Neuronal stem cell (in vitro differentiated cells): ENCODE measurements around the gene B4GALT1.
"Not testable (repeated sequence)": the region's sequence is repeated elsewhere in the genome, so short reads cannot be mapped to it uniquely, and the experiment has no call there.

Experiments
- DNase-seq: peaks from one replicate; pipeline ENCODE4 v3.0.0-alpha.2; 2013; ENCODE audit warnings: low spot score
- H2AFZ ChIP-seq: one replicate; pipeline ENCODE4 v1.6.1; 2013; ENCODE audit warnings: mild to moderate bottlenecking, low read length, inconsistent platforms
- H2AK5ac ChIP-seq: 2 replicates; pipeline ENCODE4 v1.6.1; 2013; ENCODE audit warnings: low read depth, mild to moderate bottlenecking, inconsistent platforms, low read length, moderate library complexity, mixed read lengths
- H2BK120ac ChIP-seq: 2 replicates; pipeline ENCODE4 v1.6.1; 2013; ENCODE audit warnings: low read depth, mild to moderate bottlenecking, inconsistent platforms, low read length, moderate library complexity, mixed read lengths
- H2BK12ac ChIP-seq: one replicate; pipeline ENCODE4 v1.6.1; 2013; ENCODE audit warnings: low read length, inconsistent platforms
- H2BK15ac ChIP-seq: 2 replicates; pipeline ENCODE4 v1.6.1; 2013; ENCODE audit warnings: mild to moderate bottlenecking, low read length, inconsistent platforms, mixed read lengths
- H2BK5ac ChIP-seq: one replicate; pipeline ENCODE4 v1.6.1; 2013; ENCODE audit warnings: inconsistent platforms, mild to moderate bottlenecking, low read length, moderate library complexity
- H3K14ac ChIP-seq: one replicate; pipeline ENCODE4 v1.6.1; 2013; ENCODE audit warnings: low read length, inconsistent platforms
- H3K18ac ChIP-seq: 2 replicates; pipeline ENCODE4 v1.6.1; 2013; ENCODE audit warnings: low read length, inconsistent platforms
- H3K23ac ChIP-seq: 2 replicates; pipeline ENCODE4 v1.6.1; 2013; ENCODE audit warnings: low read depth, mild to moderate bottlenecking, mixed read lengths, low read length, inconsistent platforms; ENCODE audit not compliant: poor library complexity
- H3K27ac ChIP-seq: replicated peaks from 3 replicates; pipeline ENCODE4 v1.5.1; 2013; ENCODE audit warnings: low read length, inconsistent platforms
- H3K27me3 ChIP-seq, 3 experiments: 2 replicates each; pipeline ENCODE4 v1.6.1; 2013; ENCODE audit warnings: low read length in 3 of 3, mild to moderate bottlenecking in 2 of 3, inconsistent platforms in 1 of 3, low read depth in 1 of 3, mixed read lengths in 1 of 3, moderate library complexity in 1 of 3; ENCODE audit not compliant: control insufficient read depth in 3 of 3, insufficient read depth in 3 of 3
- H3K36me3 ChIP-seq, 2 donors: replicated peaks in 1 of 2; 2 replicates each; pipeline ENCODE4 v1.6.1; 2013; ENCODE audit warnings: low read length in 2 of 2; ENCODE audit not compliant: control insufficient read depth in 2 of 2, insufficient read depth in 2 of 2
- H3K4ac ChIP-seq: 2 replicates; pipeline ENCODE4 v1.6.1; 2013; ENCODE audit warnings: inconsistent platforms, mild to moderate bottlenecking, low read length, moderate library complexity
- H3K4me1 ChIP-seq, 2 donors: 1 replicate in 1 of 2; 2 replicates in 1 of 2; pipeline ENCODE4 v1.6.1; 2013; ENCODE audit warnings: low read length in 2 of 2, low read depth in 1 of 2; ENCODE audit not compliant: control insufficient read depth in 2 of 2, insufficient read depth in 1 of 2
- H3K4me2 ChIP-seq: one replicate; pipeline ENCODE4 v1.6.1; 2013; ENCODE audit warnings: mild to moderate bottlenecking, low read length, inconsistent platforms; ENCODE audit not compliant: insufficient read depth, poor library complexity, severe bottlenecking
- H3K4me3 ChIP-seq, 2 donors: 2 replicates each; pipeline ENCODE4 v1.5.1; 2013; ENCODE audit warnings: low read length in 2 of 2, mild to moderate bottlenecking in 2 of 2, inconsistent platforms in 1 of 2, moderate library complexity in 1 of 2
- H3K79me1 ChIP-seq: one replicate; pipeline ENCODE4 v1.6.1; 2013; ENCODE audit warnings: low read depth, mild to moderate bottlenecking, inconsistent platforms, low read length, moderate library complexity
- H3K9ac ChIP-seq: one replicate; pipeline ENCODE4 v1.6.1; 2013; ENCODE audit warnings: mild to moderate bottlenecking, low read depth, low read length, inconsistent platforms; ENCODE audit not compliant: poor library complexity
- H3K9me3 ChIP-seq, 2 donors: replicated peaks in 1 of 2; 2 replicates each; pipeline versions ENCODE3 to v1.6.1; 2013; ENCODE audit warnings: low read length in 2 of 2, mild to moderate bottlenecking in 2 of 2, inconsistent platforms in 1 of 2, low read depth in 1 of 2, mixed read lengths in 1 of 2, moderate library complexity in 1 of 2; ENCODE audit not compliant: control insufficient read depth in 2 of 2, insufficient read depth in 1 of 2
- H4K8ac ChIP-seq: one replicate; pipeline ENCODE4 v1.6.1; 2013; ENCODE audit warnings: low read depth, mild to moderate bottlenecking, inconsistent platforms, low read length, moderate library complexity
- H4K91ac ChIP-seq: one replicate; pipeline ENCODE4 v1.6.1; 2013; ENCODE audit warnings: low read length, low read depth, mild to moderate bottlenecking, inconsistent platforms; ENCODE audit not compliant: poor library complexity
- WGBS, 2 donors: extraction: QIAGEN DNeasy Blood & Tissue Kit; methylation state at CpG; one replicate each; pipeline ENCODE4 v1.1.7; 2013; ENCODE audit warnings: missing lambda C conversion rate in 2 of 2, mixed read lengths in 1 of 2; ENCODE audit not compliant: insufficient read length in 2 of 2, insufficient replicate concordance in 1 of 2; ENCODE audit errors: extremely low coverage in 2 of 2; 5-methylcytosine and 5-hydroxymethylcytosine counted together

B4GALT1 gene

GRCh38 chr9:33161011-33161588 is 6.0 kb downstream of the B4GALT1 start:
- Histone ChIP-seq H3K27me3 (peaks cover 0 to 2% (median 0%) of the 10 kb centered on the region in 3 experiments), H3K4ac (no peak overlapping the region), H2BK120ac (no peak overlapping the region), H3K4me2 (no peak overlapping the region), H3K4me1 (peaks cover 30 to 55% of the 10 kb centered on the region in 2 donors), H3K14ac (no peak overlapping the region), H2BK12ac (no peak overlapping the region), H3K27ac (no peak overlapping the region), H3K23ac (no peak overlapping the region), H2AFZ (peak overlapping the region; percentile 2), H2AK5ac (no peak overlapping the region), H3K9me3 (no peaks in the 10 kb centered on the region), H2BK15ac (no peak overlapping the region), H3K18ac (peak overlapping the region; percentile 79), H3K79me1 (no peaks in the 10 kb centered on the region), H3K4me3 (no peak overlapping the region), H4K8ac (no peak overlapping the region), H2BK5ac (no peak overlapping the region), H4K91ac (no peak overlapping the region), H3K36me3 (no peaks in the 10 kb centered on the region), H3K9ac (no peak overlapping the region)
- WGBS, 2 donors, result no CpG with 5 or more reads among the region's 6 CpGs
- peak; percentile 40 for DNase-seq

DNA sequence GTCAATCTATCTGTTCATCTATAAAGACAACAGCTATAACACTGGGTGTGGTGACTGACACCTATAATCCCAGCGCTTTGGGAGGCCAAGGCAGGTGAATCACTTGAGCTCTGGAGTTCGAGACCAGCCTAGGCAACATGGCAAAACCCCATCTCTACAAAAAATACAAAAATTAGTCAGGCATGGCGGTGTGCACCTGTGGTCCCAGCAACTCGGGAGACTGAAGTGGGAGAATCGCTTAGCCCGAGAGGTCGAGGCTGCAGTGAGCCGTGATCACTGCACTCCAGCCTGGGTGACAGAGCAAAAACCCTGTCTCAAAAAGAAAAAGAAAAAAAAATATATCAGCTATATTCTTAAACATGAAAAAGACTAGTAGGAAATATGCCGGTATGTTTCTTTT is 6.7 kb downstream of the B4GALT1 start:
- H3K23ac ChIP-seq, H2BK5ac ChIP-seq, H2AK5ac ChIP-seq, H3K4ac ChIP-seq, H3K36me3 ChIP-seq, H3K4me3 ChIP-seq, H3K9me3 ChIP-seq, H2BK120ac ChIP-seq, DNase-seq, H2BK12ac ChIP-seq, H3K14ac ChIP-seq, H3K27me3 ChIP-seq, H3K79me1 ChIP-seq, H3K9ac ChIP-seq, H3K4me2 ChIP-seq, H4K8ac ChIP-seq, H3K18ac ChIP-seq, H2AFZ ChIP-seq, H2BK15ac ChIP-seq, H4K91ac ChIP-seq, H3K27ac ChIP-seq: not testable (repeated sequence)
- WGBS, 2 donors, result no CpG with 5 or more reads among the region's 9 CpGs
- peaks cover 24 to 48% of the 10 kb centered on the region in 2 donors for H3K4me1 ChIP-seq

GRCh38 chr9:33159777-33160127 is 7.4 kb downstream of the B4GALT1 start:
- Histone ChIP-seq H2AFZ (no peak overlapping the region), H2BK120ac (no peak overlapping the region), H3K27ac (no peak overlapping the region), H4K8ac (no peak overlapping the region), H2BK15ac (no peak overlapping the region), H3K27me3 (no peaks in the 10 kb centered on the region), H3K4me2 (no peak overlapping the region), H3K36me3 (no peaks in the 10 kb centered on the region), H2AK5ac (no peak overlapping the region), H3K4me1 (peaks cover 24 to 46% of the 10 kb centered on the region in 2 donors), H3K18ac (no peak overlapping the region), H3K14ac (no peak overlapping the region), H3K23ac (no peak overlapping the region), H3K9ac (peak overlapping the region; percentile 61), H2BK5ac (no peak overlapping the region), H3K79me1 (no peaks in the 10 kb centered on the region), H2BK12ac (no peak overlapping the region), H4K91ac (no peak overlapping the region), H3K9me3 (no peaks in the 10 kb centered on the region), H3K4ac (no peak overlapping the region), H3K4me3 (no peak overlapping the region)
- DNase-seq, result no peak
- WGBS, 2 donors, result no CpG with 5 or more reads among the region's 1 CpG

DNA sequence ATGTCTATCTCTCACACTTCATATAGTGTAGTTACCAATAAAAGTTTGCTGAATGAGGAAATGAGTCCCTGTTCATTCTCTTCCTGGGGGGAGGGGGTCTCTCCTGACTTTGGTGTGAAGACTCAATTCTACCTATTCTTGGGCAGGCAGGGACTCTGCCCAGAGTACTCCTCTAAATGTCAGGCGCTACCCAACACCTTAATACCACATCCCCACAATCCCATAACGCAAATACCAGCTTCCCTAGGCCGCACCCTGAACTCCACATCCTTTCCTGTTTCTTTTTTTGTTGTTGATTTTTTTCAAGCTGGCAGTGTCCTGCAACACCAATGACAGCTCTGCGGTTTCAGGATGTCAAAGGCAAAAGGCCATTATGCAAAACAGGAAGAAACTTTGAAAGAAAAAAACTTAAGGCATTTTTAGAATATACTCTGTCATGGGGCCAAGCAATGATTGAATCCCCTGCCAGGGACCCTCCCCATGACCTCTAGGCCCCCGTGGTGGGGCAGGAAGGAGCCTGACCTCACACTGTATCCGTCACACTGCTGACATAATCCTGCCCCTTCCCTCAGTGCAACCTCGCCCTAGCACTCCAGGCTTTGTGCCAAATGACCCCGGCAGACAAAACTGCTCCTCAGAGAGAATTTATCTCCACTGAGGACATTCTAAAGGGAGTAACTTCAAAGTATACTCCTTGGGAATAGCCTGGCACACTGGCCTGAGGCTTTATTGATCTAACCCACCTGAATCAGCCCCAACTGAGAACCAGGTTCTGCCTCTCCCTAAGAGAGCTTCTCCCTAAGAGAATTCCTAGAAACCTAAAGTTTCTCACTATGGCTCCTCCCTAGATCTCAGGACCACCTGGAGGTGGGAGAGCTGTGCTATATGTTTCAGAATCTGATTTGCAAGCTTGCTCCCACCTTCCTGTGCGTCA is 8.0 kb downstream of the B4GALT1 start:
- H2AFZ ChIP-seq, result peak overlapping the region; percentile 4
- H3K27ac ChIP-seq, result no peak overlapping the region
- H3K9ac ChIP-seq, result peak overlapping the region; percentile 61
- no peaks in the 10 kb centered on the region for H3K27me3 ChIP-seq
- H3K4me1 ChIP-seq, result peaks cover 24 to 46% of the 10 kb centered on the region in 2 donors
- no peak overlapping the region for H3K4ac ChIP-seq
- H3K9me3 ChIP-seq, result no peaks in the 10 kb centered on the region
- peak overlapping the region; percentile 50 for H2BK15ac ChIP-seq
- no peak overlapping the region for H3K4me2 ChIP-seq
- no peak overlapping the region for H2BK12ac ChIP-seq
- H3K23ac ChIP-seq, result no peak overlapping the region
- no peak for DNase-seq
- H3K14ac ChIP-seq, result no peak overlapping the region
- peak overlapping the region in 1 of 2 donors; percentile 11 for H3K4me3 ChIP-seq
- no CpG with 5 or more reads among the region's 9 CpGs for WGBS, 2 donors
- no peak overlapping the region for H4K8ac ChIP-seq
- no peaks in the 10 kb centered on the region for H3K36me3 ChIP-seq
- H2BK5ac ChIP-seq, result no peak overlapping the region
- H3K18ac ChIP-seq, result no peak overlapping the region
- H4K91ac ChIP-seq, result no peak overlapping the region
- H3K79me1 ChIP-seq, result no peaks in the 10 kb centered on the region
- no peak overlapping the region for H2AK5ac ChIP-seq
- H2BK120ac ChIP-seq, result no peak overlapping the region
